Measurements from ENCODE around the gene EVC. TPM values are rescaled to one million over a fixed set of nuclear protein-coding genes. Genes with fewer than 3 reads are reported as not detected.
A peak's percentile ranks its signal among the peaks of the same experiment; 100 is the strongest.
"Not testable (repeated sequence)": the region's sequence is repeated elsewhere in the genome, so short reads cannot be mapped to it uniquely, and the experiment has no call there.

EVC gene
- total RNA-seq, 1 donor from 2014 or later: 17.8 TPM

DNA sequence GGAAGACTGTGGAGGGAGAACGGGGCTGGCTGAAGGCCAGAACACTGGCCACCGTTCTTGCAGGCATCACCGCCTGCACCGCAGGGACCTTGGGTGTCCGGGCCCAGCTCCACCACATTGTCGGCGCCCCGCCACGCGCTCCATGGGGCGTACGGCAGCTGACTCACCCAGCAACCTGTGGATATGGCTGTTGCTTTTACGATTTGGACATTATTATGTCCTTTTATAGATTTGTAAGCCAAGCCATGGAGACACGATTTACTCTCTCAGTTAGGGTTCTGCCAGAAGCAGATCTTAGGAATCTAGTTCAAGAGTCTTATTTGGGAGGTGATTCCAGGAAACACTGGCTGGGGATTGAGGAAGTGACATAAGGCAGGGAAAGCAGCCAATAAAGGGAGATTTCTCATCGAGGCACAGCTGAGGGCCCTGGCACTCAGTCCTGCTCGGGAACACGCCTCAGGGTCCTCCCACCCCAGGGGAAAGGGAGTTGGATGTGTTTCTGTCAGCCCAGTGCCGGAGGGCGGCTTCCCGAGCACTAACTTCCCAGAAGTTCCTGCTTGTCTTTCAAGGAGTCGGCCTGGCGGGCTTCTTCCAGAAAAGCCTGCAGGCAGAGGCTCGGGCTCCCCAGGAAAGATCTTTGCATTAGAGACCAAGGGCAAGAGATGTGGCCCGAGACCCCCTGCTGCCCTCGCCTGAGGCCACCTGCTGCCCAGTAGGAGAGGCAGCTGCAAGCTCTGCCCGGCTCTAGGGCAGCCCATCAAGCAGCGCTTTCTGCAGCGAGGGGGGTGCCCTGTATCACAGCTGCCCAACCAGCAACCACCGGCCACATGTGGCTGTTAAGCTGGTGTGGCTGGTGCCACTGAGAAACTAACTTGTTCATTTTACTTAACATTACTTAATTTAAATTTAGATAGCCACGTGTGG, 129.0 kb downstream of the EVC start:
- peak; percentile 15 for DNase-seq (ENCODE audit: low read depth, low spot score)

DNA sequence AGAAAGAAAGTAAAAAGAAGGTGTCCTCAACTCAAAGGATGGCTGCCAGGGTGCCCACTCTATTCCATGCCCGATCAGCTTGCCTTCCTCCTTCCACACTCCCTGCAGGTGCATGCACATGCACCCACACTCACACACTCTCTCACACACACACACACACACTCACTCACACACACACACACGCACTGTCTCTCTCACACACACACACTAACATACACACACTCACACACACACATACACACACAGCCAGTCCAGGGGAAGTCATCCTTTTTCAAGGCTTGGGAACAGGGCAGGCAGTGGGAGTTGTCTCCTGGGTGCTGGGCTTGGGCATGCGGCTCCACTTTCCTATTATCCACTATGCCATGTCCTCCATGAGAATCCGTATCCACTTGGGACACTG, 131.5 kb downstream of the EVC start:
- no peak for DNase-seq (ENCODE audit: low read depth, low spot score)

DNA sequence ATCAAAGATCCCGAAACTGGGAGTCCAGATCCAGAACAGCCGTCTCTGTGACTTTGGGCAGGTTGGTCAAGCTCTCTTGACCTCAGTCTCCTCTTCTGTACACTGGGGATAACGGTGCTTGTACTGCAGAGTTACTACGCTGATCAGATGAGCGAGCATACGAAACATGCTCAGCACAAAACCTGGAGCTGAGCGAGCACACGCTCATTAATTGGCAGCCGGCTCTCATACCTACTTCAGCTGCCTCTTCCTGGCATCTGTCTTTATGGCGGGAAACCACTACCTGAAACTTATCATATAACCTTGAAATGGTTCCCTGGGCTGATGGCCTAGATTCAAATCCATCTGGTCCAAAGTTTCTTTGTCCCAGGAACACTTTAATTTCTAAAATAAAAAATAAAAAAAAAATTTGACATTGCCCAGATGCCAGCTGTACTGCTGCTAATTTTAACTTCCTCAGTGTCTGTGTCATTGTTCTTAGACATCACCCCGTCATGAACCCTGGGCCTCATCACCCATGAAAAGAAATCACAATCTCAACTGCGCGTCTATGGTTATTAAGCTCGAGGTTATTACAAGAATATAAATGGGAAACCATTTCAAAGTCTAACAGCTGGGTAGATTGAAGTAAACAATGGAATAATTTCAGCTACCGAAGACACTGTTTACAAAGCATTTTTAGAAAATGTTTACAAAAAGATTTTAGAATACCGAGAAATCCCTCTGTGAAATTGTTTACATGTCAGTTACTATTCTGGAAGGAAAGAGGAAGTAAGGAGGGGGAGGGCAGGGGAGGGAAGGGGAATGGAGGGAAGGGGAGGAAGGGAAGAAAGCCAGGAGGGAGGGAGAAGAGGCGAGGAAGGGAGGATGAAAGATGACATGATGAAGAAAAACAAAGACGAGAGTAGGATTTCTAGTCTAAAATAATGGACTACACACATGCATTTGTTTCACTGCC, 132.9 kb downstream of the EVC start:
- no peak for DNase-seq (ENCODE audit: low read depth, low spot score)

DNA sequence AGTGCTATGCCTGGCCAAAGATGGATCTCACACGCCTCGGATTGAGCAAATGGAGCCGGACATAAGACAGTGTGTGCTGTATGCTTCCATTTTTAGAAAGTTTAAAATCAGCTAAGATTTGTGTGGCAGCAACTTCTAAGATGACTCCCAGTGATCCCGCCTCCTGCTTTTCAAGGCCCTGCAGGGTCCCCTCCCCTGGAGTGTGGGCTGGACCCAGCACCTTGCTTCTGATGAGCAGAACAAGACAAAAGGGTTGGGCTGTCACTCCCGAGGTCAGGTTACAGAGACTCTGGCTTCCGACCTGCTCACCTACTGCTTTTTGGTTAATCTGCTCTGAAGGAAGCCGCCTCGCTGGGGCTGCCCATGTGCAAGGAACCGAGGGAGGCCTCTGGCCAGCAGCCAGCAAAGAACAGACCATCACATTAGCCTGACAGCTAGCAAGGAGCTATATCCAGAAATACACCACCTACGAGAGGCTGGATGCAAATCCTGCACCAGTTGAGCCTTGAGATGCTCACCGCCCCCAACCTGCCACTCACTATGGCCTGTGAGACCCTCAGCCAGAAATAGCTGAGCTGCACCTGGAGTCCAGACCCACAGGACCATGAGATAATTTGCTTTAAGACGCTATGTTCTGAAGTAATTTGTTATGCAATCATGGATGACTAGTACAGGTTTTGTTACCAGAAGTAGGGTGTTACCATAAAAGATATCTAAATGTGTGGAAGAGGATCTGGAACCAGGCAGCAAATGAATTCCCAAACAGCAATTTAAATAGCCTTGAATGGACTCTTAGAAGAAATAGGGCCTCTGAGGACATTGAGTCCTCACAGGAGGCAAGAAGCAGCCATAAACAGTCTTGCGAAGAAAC, 134.3 kb downstream of the EVC start:
- DNase-seq (ENCODE audit: low read depth, low spot score): no peak

DNA sequence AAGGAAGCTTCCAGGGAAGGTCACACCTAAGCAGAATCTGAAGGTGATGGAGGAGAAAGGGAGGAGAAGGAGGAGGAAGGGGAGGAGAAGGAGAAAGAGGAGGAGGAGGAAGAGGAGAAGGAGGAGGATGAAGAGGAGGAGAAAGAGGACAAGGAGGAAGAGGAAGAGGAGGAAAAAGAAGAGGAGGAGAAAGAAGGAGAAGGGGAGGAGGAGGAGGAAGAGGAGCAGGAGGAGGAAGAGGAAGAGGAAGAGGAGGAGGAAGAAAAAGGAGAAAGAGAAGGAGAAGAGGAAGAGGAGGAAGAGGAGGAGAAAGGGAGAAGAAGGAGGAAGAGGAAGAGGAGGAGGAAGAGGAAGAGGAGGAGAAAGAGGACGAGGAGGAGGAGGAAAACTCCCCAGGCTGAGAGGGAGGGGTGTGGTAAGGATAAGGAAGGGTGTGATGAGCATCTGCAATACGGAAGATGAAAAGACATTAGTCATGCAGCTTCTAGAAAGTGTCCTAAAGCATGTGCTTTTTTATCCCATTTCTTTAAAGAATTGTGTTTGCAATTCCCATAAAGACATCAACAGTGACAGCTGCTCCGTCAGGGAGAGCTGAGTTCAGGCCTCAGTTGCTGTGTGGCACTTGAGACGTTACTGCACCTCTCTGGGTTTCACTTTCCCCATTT, 140.8 kb downstream of the EVC start:
- DNase-seq (ENCODE audit: low read depth, low spot score): no peak

DNA sequence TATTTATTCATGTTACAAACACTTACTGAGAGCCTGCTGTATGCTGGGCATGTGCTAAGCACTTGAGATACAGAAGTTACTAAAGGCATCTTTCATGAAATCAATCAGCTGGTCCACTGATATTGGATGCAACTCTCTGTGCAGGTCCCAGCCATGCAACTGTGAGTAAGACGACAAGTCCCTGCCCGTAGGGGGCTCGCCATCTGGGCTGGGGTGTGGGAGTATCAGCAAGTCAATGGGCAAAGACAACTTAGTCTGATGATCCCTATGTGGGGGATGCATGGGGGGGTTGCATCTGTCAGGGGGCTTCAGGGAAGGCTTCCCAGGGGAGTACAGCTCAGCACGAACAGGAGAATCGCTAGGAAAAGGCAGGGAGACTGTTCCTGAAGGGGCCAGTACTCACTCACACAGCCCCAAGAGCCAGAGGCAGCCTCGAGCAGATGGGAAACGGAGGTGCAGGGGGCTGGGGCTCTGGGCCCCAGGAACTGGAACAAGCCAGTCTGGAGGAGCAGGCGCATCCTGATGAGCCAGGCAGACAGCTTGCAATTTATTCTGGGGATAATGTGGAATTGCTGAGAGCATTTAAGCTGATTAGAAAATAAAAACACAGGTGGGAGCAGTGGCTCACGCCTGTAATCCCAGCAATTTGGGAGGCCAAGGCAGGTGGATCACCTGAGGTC, 141.7 kb downstream of the EVC start:
- no peak for DNase-seq (ENCODE audit: low read depth, low spot score)

DNA sequence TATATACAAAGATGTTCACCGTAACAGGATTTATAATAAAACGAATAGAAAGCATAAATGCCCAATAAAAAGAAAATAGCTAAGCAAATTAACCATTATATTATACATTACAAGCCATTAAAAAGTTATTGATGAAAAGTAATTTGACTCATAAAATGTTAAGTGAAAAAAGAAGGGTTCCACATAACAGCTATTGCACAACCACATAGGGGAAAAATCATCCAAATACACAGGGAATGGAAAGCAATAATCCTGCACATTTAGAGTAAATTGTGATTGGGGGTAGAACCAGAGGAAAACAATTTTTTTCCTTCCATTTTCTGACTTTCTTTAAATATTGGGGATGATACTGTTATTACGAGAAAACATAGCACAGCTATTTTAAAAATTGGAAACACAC, 143.9 kb downstream of the EVC start:
- no peak for DNase-seq (ENCODE audit: low read depth, low spot score)

DNA sequence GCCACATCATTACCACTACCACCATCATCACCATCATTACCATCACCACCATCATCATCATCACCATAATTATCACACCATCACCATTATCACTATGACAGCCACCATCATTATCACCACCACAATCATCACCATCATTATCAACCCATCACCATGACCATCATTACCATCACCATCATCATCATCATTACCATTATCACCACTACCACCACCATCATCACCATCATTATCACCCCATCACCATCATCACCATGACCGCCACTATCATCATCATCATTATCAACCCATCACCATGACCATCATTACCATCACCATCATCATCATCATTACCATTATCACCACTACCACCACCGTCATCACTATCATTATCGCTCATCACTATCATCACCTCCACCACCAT, 145.4 kb downstream of the EVC start:
- DNase-seq (ENCODE audit: low read depth, low spot score): not testable (repeated sequence)

DNA sequence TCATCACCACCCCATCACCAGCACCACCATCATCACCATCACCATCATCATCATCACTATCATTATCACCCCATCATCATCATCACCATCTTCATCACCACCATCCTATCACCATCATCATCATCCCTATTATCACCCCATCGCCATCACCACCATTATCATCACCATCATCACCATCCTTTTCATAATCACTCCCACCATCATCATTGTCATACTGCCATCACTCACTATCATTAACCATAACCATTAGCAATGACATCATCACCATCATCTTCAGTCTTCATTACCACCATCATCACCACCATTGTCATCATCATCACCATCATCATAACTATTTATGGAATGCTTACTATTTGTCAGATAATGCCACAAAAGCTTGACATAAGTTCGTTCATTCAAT, 146.2 kb downstream of the EVC start:
- no peak for DNase-seq (ENCODE audit: low read depth, low spot score)

DNA sequence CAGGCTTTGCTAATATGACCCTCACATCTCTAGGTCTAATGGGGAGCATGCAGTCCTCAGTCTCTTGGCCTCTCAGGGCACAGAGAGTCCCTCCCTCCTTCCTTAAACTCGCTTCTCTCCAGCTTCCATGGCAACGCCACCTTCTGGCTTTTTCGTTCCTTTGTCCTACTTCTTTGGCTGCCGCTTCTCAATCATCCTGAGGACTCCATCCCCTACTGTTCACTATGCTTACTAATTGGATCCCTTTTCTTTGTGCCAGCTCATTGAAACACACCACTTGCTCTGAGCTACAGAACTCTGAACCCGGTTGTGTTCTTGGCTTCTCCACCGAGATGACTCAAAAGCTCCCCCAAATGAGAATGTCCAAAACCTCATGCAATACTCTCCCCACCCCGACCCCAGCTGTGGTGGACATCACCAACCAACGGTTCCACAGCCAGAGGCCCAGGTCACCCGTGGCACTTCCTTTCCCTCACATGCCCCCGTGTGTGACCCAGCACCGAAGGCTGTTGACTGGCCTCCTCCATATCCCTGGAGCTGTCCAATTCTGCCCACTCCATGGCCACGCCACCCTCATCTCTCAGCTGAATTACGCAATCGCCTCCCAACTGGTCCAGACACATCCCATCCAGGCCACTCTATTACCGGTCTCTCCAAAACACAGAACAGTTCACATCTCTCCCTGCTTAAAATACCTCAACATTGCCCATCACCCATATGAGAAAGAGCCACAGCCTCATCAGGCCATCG, 147.2 kb downstream of the EVC start:
- no peak for DNase-seq (ENCODE audit: low read depth, low spot score)

DNA sequence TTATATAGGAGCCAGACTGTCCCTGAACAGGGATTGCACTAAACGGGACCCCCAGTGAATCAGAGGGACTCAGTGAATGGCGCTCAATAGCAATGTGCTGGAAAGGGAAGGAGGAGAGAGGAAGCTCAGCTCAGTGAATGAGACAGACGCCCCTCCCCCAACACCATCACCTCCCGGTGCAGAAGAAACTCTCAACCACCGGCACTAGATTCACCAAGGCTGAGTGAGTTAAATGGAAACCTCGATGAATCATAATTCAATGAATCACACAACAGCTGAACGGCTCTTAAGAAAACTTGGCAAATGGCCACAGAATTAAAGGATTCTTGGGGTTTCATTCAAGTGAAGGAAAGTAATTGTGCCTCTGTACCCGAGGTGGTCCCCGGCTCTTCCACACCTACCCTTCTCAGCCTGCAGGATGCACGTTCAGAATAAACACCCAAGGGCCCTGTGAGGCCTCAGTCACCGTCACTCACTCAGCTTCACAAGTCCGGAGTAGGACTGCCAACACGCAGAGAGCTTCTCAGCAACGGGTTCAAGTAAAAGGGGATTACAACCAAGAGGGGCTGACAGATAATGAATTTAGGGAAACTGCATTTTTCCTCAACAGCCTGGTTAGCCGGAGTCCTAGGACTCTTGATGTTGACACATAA, 152.6 kb downstream of the EVC start:
- DNase-seq (ENCODE audit: low read depth, low spot score): peak; percentile 71

Other genes with a start within 250 kb of the EVC start
- gene EVC2, start 2.6 kb upstream of the EVC start, total RNA-seq: 9.3 and 12.1 TPM in 2 replicates
- under 0.01 and 0.04 TPM in 2 replicates for gene CRMP1, start 181.9 kb downstream of the EVC start, total RNA-seq